K562 (cell line): ENCODE results near the gene EPS8. TPM values are rescaled to one million over a fixed set of nuclear protein-coding genes. Genes with fewer than 3 reads are reported as not detected.

ENCODE experiments used
- ATAC-seq: fragments of 200-7000 bp; cut with Tn5 transposase; 3 replicates; pipeline ENCODE4 v1.9.1; 2020; ENCODE audit warnings: moderate library complexity
- BruUV-seq: library from RNA; stranded (reverse); fragments of 400-500 nt; replicated peaks from 2 replicates; lab custom pipeline; 2021; lab: Mats Ljungman, UMichigan
- CTCF ChIA-PET: fragments of 300-600 bp; formaldehyde crosslinking; extraction: SDS; loops from one replicate; lab custom pipeline; 2021; ENCODE audit warnings: low intra/inter-chr PET ratio; lab: Yijun Ruan, JAX
- POLR2A ChIA-PET: fragments of 300-600, 350-650 bp; sonication (Branson Sonifier 250); formaldehyde crosslinking; extraction: SDS; loops from one replicate; lab custom pipeline; 2021; ENCODE audit warnings: antibody characterized with exemption, inconsistent platforms; lab: Yijun Ruan, JAX
- DNase-seq, 4 experiments: peaks; one replicate each; pipeline versions ENCODE4 v3.0.0 to v3.0.0-alpha.2; 2011 to 2018; ENCODE audit warnings: low spot score in 3 of 4, mixed read lengths in 3 of 4; ENCODE audit errors: extremely low read depth in 1 of 4
- FAIRE-seq: peaks from 2 replicates; lab custom pipeline; 2011; peaks lifted over from hg19 to GRCh38; lab: Jason Lieb, UNC
- H2AFZ ChIP-seq: 2 replicates; pipeline ENCODE4 v1.6.0; 2011; ENCODE audit warnings: low read depth, low read length, control low read depth, inconsistent platforms
- H3K27ac ChIP-seq: fragments of 200-600 bp; 3 replicates; pipeline ENCODE4 v1.8.0; 2011; ENCODE audit warnings: low read depth, mild to moderate bottlenecking, control low read depth, inconsistent platforms, low read length, moderate library complexity, mixed read lengths; ENCODE audit errors: extremely low read depth
- H3K27me3 ChIP-seq, 2 experiments: fragments of 300-600 bp in 1 of 2; 2 replicates in 1 of 2; 3 replicates in 1 of 2; pipeline versions ENCODE4 v1.6.0 to v1.8.0; 2011; ENCODE audit warnings: inconsistent platforms in 2 of 2, low read length in 2 of 2, mild to moderate bottlenecking in 1 of 2, mixed read lengths in 1 of 2, moderate library complexity in 1 of 2; ENCODE audit not compliant: control insufficient read depth in 2 of 2, insufficient read depth in 2 of 2
- H3K36me3 ChIP-seq: fragments of 300-600 bp; 3 replicates; pipeline ENCODE4 v1.8.0; 2011; ENCODE audit warnings: mild to moderate bottlenecking, low read length, inconsistent platforms; ENCODE audit not compliant: control insufficient read depth, insufficient read depth
- H3K4me1 ChIP-seq, 2 experiments: fragments of 200-600 bp in 1 of 2; replicated peaks in 1 of 2; 2 replicates in 1 of 2; 3 replicates in 1 of 2; pipeline versions ENCODE4 v1.5.1 to v1.8.0; 2011; ENCODE audit warnings: inconsistent platforms in 2 of 2, low read length in 2 of 2, mild to moderate bottlenecking in 1 of 2, mixed read lengths in 1 of 2, moderate library complexity in 1 of 2; ENCODE audit not compliant: control insufficient read depth in 2 of 2, insufficient read depth in 2 of 2
- H3K4me2 ChIP-seq: 2 replicates; pipeline ENCODE4 v1.6.1; 2011; ENCODE audit warnings: low read length, control low read depth, inconsistent platforms, mixed read lengths; ENCODE audit not compliant: insufficient read depth
- H3K4me3 ChIP-seq: fragments of 200-600 bp; sonication (generic), shearing (Covaris generic); 2 replicates; pipeline ENCODE4 v1.5.1; 2016; ENCODE audit warnings: control low read depth, inconsistent platforms
- H3K79me2 ChIP-seq: fragments of 200-600 bp; 3 replicates; pipeline ENCODE4 v1.8.0; 2011; ENCODE audit warnings: low read length, inconsistent platforms; ENCODE audit not compliant: control insufficient read depth, insufficient read depth
- H3K9ac ChIP-seq, 2 experiments: 2 replicates each; pipeline versions ENCODE4 v1.6.0 to v1.6.1; 2011; ENCODE audit warnings: low read depth in 2 of 2, low read length in 2 of 2, control low read depth in 1 of 2, inconsistent platforms in 1 of 2, mild to moderate bottlenecking in 1 of 2, mixed read lengths in 1 of 2; ENCODE audit not compliant: insufficient read depth in 1 of 2
- H3K9me1 ChIP-seq: one replicate; pipeline ENCODE4 v1.6.0; 2011; ENCODE audit warnings: inconsistent platforms, mild to moderate bottlenecking, low read length, moderate library complexity; ENCODE audit not compliant: control insufficient read depth, insufficient read depth
- H3K9me3 ChIP-seq: replicated peaks from 2 replicates; pipeline ENCODE4 v1.5.1; 2011; ENCODE audit warnings: low read depth, low read length, inconsistent platforms; ENCODE audit not compliant: control insufficient read depth, insufficient read depth
- H4K20me1 ChIP-seq: replicated peaks from 2 replicates; pipeline ENCODE4 v1.6.1; 2011; ENCODE audit warnings: low read length, inconsistent platforms, mixed read lengths; ENCODE audit not compliant: control insufficient read depth, insufficient read depth
- GABPB2 ChIP-seq: fragments of 250-450 bp; sonication (Bioruptor Pico); conservative IDR thresholded peaks from 2 replicates; pipeline ENCODE4 v1.5.1; 2021; ENCODE audit warnings: mild to moderate bottlenecking
- KHSRP ChIP-seq: fragments of 450-650 bp; IDR thresholded peaks from 2 replicates; pipeline ENCODE4 v1.6.1; 2017
- NFE2L1 ChIP-seq: fragments of 450-650 bp; IDR thresholded peaks from 2 replicates; pipeline ENCODE4 v1.6.1; 2016; ENCODE audit warnings: missing genetic modification characterization, low read depth, mild to moderate bottlenecking, missing compliant biosample characterization, moderate library complexity, borderline replicate concordance
- RBM39 ChIP-seq: fragments of 200-400 bp; formaldehyde crosslinking; optimal IDR thresholded peaks from 2 replicates; pipeline ENCODE3; 2018; ENCODE audit warnings: low read depth, low read length
- SUPT5H ChIP-seq: fragments of 450-650 bp; IDR thresholded peaks from 2 replicates; pipeline ENCODE4 v1.6.1; 2016
- WGBS: fragments of 100-300 bp; shearing (Covaris generic); methylation state at CpG from one replicate; pipeline ENCODE4 v1.1.6; 2016; ENCODE audit warnings: low coverage, mixed read lengths; ENCODE audit not compliant: insufficient coverage; ENCODE audit errors: missing lambda C conversion rate; 5-methylcytosine and 5-hydroxymethylcytosine counted together
- in situ Hi-C: fragments of 300-500 bp; cut with MboI; formaldehyde crosslinking; loops from 4 replicates; pipeline ENCODE4 v1.15.0; 2018; ENCODE audit warnings: inconsistent platforms, mixed read lengths
- intact Hi-C: fragments of 100-400 bp; cut with micrococcal nuclease; formaldehyde crosslinking; loops from 2 replicates; pipeline ENCODE4 v1.14.2; 2022
- polyA plus RNA-seq, 8 experiments: library from polyadenylated mRNA; depleted of rRNA in 4 of 8; stranded (reverse) in 5 of 8; unstranded in 3 of 8; fragments of >200 nt; fragmentation: Nextera tagmentation in 2 of 8; fragmentation: Illumina TruSeq in 1 of 8; extraction: Ambion mirVana in 2 of 8; extraction: Trizol in 1 of 8; gene quantifications; 2 replicates each; pipeline versions ENCODE4 v1.2.1 to v1.2.3, GENCODE V29; 2011 to 2014; ENCODE audit warnings: inconsistent platforms in 1 of 8, missing spikeins in 1 of 8
- total RNA-seq, 7 experiments: library from RNA; depleted of rRNA in 6 of 7; stranded (reverse); fragments of >200 nt in 6 of 7; fragmentation: Illumina TruSeq in 2 of 7; extraction: Trizol in 2 of 7; gene quantifications; 2 replicates each; pipeline versions ENCODE4 v1.2.1 to v1.2.3, GENCODE V29; 2011 to 2021; ENCODE audit warnings: low replicate concordance in 1 of 7
- TF ChIP-seq, protein P1 (sequence below): sonication (generic); formaldehyde crosslinking; IDR thresholded peaks from 2 replicates; pipeline ENCODE4 v1.8.0; 2022; ENCODE audit warnings: missing genetic modification reagents, mild to moderate bottlenecking, borderline replicate concordance

The EPS8 gene
- total and polyA plus RNA-seq, 9 of the 15 experiments (the other 6 are each of a cell fraction or from before 2014, with no cell fraction given), result 0.10 to 1.9 (median 0.33) TPM

DNA sequence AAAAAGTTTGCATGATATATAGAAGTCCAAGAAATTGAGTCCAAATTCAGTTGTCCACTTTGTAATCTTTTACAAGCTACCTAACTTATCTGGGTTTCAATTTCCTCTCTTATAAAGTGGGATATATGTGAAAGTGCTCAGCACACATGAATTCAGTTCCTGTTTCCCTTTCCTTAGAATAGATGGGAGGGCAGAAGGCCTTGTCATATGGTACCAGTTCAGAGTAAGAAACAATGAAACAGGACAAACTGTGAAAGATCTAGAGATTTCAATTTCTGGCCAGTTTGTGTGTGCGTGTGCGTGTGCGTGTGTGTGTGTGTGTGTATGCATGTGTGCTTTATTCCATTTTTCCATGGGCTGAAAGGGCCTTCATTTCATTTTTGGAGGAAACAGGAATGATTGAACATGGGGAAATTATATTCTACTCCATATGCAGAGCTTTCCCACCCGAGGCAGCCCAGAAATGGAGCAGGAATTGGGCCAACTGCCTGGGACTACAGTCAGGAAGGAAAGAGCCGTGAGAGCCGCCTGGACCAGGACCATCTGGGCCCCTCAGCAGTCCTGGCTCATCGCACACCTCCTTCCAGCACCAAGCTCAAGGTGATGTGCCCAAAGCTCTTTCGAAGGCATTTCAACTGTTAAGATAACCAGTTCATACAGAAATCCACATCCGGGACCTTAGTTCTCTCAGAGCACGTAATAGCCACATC lies 183.2 kb downstream of the EPS8 start:
- POLR2A ChIA-PET, result interaction anchor here (0.6 kb wide), 1 partner anchor 48 kb away, joined by 3 read pairs; no protein-coding TSS in a partner anchor
- intact Hi-C loops (no loop called here), in situ Hi-C loops (no loop called here)
- DNase-seq (no peak), FAIRE-seq (no peak), ATAC-seq (no peak)
- no peaks in the 10 kb centered on the region for H3K9me3 ChIP-seq
- no peaks in the 10 kb centered on the region for H3K4me1 ChIP-seq
- no peaks in the 10 kb centered on the region for H3K9me1 ChIP-seq
- TF ChIP-seq NFE2L1 (tag) (no peak), RBM39 (no peak), GABPB2 (no peak), KHSRP (no peak), SUPT5H (no peak)
- TF ChIP-seq, protein P1, sequence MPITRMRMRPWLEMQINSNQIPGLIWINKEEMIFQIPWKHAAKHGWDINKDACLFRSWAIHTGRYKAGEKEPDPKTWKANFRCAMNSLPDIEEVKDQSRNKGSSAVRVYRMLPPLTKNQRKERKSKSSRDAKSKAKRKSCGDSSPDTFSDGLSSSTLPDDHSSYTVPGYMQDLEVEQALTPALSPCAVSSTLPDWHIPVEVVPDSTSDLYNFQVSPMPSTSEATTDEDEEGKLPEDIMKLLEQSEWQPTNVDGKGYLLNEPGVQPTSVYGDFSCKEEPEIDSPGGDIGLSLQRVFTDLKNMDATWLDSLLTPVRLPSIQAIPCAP, result no peak
- no peak overlapping the region for H3K4me3 ChIP-seq
- no peak overlapping the region for H3K4me2 ChIP-seq
- 2% methylated on average over 10 of the region's 10 CpGs for WGBS
- H2AFZ ChIP-seq, result no peak overlapping the region
- CTCF ChIA-PET, result no interaction called here
- BruUV-seq, result no TSS peak
- no peaks in the 10 kb centered on the region for H4K20me1 ChIP-seq
- H3K27ac ChIP-seq, result no peak overlapping the region
- H3K36me3 ChIP-seq, result no peaks in the 10 kb centered on the region
- no peak overlapping the region for H3K9ac ChIP-seq
- no peaks in the 10 kb centered on the region for H3K79me2 ChIP-seq
- H3K27me3 ChIP-seq, result no peaks in the 10 kb centered on the region
